Left lung (tissue), 10 donors: ENCODE results near the gene TRIM27. TPM values are rescaled to one million over a fixed set of nuclear protein-coding genes. Genes with fewer than 3 reads are reported as not detected.

Experiments used
- ATAC-seq: fragments of 200-7000 bp; cut with Tn5 transposase; one replicate; pipeline ENCODE4 v1.9.1; 2020; ENCODE audit warnings: moderate library complexity
- DNase-seq, 4 donors: peaks; one replicate each; pipeline ENCODE4 v3.0.0-alpha.2; 2013 to 2020
- H3K27ac ChIP-seq, 2 donors: fragments of 200-600 bp; sonication (generic) in 1 of 2; one replicate each; pipeline versions ENCODE4 v1.5.0 to v1.8.0; 2020 to 2021
- H3K27me3 ChIP-seq, 2 donors: fragments of 200-600 bp; sonication (generic) in 1 of 2; one replicate each; pipeline versions ENCODE4 v1.5.0 to v1.8.0; 2020 to 2021
- H3K36me3 ChIP-seq, 2 donors: fragments of 200-600 bp; sonication (generic) in 1 of 2; one replicate each; pipeline versions ENCODE4 v1.5.0 to v1.8.0; 2020 to 2021
- H3K4me1 ChIP-seq, 2 donors: fragments of 200-600 bp; one replicate each; pipeline ENCODE4 v1.8.0; 2021
- H3K4me3 ChIP-seq, 2 donors: fragments of 200-600 bp; sonication (generic) in 1 of 2; one replicate each; pipeline versions ENCODE4 v1.5.0 to v1.8.0; 2020 to 2021; ENCODE audit warnings: mild to moderate bottlenecking in 1 of 2
- H3K9me3 ChIP-seq, 2 donors: fragments of 200-600 bp; sonication (generic) in 1 of 2; one replicate each; pipeline versions ENCODE4 v1.5.0 to v1.8.0; 2020 to 2021
- intact Hi-C, 2 donors: fragments of 100-400 bp; cut with DNase I; formaldehyde crosslinking; loops; one replicate each; pipeline versions ENCODE4 v1.11.2 to v1.14.2; 2022
- polyA plus RNA-seq, 6 donors: library from polyadenylated mRNA; unstranded; fragments of 120-200 nt; gene quantifications; one replicate each; pipeline ENCODE4 v1.2.1, GENCODE V29; 2013; ENCODE audit not compliant: insufficient read length in 6 of 6
- total RNA-seq, 2 donors: library from RNA; stranded (reverse); fragmentation: NEBNext Ultra II Directional; extraction: Animal tissue kit (Norgen Biotek cat#: 25700); gene quantifications; one replicate each; pipeline ENCODE4 v1.2.1, GENCODE V29; 2021
- TF ChIP-seq, protein P1 (sequence below), 2 donors: fragments of 200-600 bp; sonication (generic) in 1 of 2; IDR thresholded peaks; one replicate each; pipeline versions ENCODE4 v1.5.0 to v1.8.0; 2021; ENCODE audit warnings: antibody characterized with exemption in 2 of 2
- donor health status: DM: no; HTN: yes; CAD: no.
- donor health status: DM: no; HTN: no; CAD: no.

The TRIM27 gene
- total and polyA plus RNA-seq, 8 donors = 42.2 to 96.9 (median 84.2) TPM

GRCh38 chr6:28864326-28864923 lies 59.4 kb downstream of the TRIM27 start:
- intact Hi-C loops = no loop called here
- ATAC-seq (peak; percentile 69), DNase-seq (no peak)
- Histone ChIP-seq H3K4me1 (peaks cover 0 to 9% of the 10 kb centered on the region in 2 donors), H3K27me3 (peaks cover 0 to 3% of the 10 kb centered on the region in 2 donors), H3K4me3 (peak overlapping the region; percentile 62 to 77), H3K27ac (peak overlapping the region; percentile 34 to 67), H3K36me3 (no peaks in the 10 kb centered on the region), H3K9me3 (peaks cover 0 to 6% of the 10 kb centered on the region in 2 donors)
- TF ChIP-seq, protein P1, sequence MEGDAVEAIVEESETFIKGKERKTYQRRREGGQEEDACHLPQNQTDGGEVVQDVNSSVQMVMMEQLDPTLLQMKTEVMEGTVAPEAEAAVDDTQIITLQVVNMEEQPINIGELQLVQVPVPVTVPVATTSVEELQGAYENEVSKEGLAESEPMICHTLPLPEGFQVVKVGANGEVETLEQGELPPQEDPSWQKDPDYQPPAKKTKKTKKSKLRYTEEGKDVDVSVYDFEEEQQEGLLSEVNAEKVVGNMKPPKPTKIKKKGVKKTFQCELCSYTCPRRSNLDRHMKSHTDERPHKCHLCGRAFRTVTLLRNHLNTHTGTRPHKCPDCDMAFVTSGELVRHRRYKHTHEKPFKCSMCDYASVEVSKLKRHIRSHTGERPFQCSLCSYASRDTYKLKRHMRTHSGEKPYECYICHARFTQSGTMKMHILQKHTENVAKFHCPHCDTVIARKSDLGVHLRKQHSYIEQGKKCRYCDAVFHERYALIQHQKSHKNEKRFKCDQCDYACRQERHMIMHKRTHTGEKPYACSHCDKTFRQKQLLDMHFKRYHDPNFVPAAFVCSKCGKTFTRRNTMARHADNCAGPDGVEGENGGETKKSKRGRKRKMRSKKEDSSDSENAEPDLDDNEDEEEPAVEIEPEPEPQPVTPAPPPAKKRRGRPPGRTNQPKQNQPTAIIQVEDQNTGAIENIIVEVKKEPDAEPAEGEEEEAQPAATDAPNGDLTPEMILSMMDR (IDR thresholded peaks at IDR 0.05) = no peak

DNA sequence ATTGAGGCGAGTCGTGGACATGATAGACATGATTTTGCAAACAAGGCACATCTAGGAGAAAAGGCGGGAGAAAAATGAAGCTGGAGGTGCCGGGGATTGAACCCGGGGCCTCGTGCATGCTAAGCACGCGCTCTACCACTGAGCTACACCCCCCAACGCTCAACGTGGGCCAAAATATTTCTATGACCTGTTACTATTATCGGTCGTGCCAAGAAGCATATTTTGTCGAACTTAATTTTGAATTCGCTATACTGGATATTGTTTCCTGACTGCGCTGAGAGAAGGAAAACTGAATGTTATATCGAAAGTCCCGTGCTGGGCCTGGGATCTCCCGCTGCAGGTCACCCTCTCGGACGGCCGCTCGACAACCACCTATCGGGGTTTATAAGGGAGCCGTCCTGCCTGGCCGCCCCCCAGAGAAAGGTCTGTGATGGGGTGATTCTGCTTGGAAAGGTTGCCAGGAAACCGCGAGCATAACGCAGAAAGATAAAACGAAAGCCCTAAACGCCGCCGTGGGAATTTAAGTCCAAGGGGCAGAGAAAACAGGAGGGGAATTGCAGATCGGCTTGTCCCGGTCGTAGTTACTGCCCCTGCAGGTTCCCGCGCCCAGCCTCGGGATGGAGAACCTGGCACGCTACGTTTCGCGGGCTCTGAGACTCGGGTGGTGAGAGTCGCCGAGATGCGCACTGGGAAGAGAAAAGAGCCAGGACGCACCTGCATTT lies 60.0 kb downstream of the TRIM27 start:
- peak; percentile 69 for ATAC-seq
- Histone ChIP-seq H3K4me1 (peaks cover 0 to 9% of the 10 kb centered on the region in 2 donors), H3K27ac (peak overlapping the region; percentile 34 to 67), H3K36me3 (no peaks in the 10 kb centered on the region), H3K9me3 (peaks cover 0 to 6% of the 10 kb centered on the region in 2 donors), H3K4me3 (peak overlapping the region; percentile 62 to 77), H3K27me3 (peaks cover 0 to 3% of the 10 kb centered on the region in 2 donors)
- TF ChIP-seq, protein P1 (IDR thresholded peaks at IDR 0.05) = no peak
- intact Hi-C loops = no loop called here
- DNase-seq = peak; percentile 74 to 89 (median 85)

- no peak for ATAC-seq
- intact Hi-C loops = no loop called here
Measured at GRCh38 chr6:28862077-28862476, 61.7 kb downstream of the TRIM27 start.

GRCh38 chr6:28861339-28861738 lies 62.4 kb downstream of the TRIM27 start:
- H3K9me3 ChIP-seq = peaks cover 0 to 6% of the 10 kb centered on the region in 2 donors
- intact Hi-C loops = no loop called here
- no peak overlapping the region for H3K27ac ChIP-seq
- peaks cover 0 to 4% of the 10 kb centered on the region in 2 donors for H3K4me1 ChIP-seq
- peaks cover 0 to 9% of the 10 kb centered on the region in 2 donors for H3K27me3 ChIP-seq
- no peak overlapping the region for H3K4me3 ChIP-seq
- ATAC-seq (no peak), DNase-seq (no peak)
- TF ChIP-seq, protein P1 (IDR thresholded peaks at IDR 0.05) = no peak
- H3K36me3 ChIP-seq = no peaks in the 10 kb centered on the region

More at GRCh38 chr6:28862077-28862476, 61.7 kb downstream of the TRIM27 start:
- Histone ChIP-seq H3K4me1 (peaks cover 0 to 8% of the 10 kb centered on the region in 2 donors), H3K27me3 (peaks cover 0 to 9% of the 10 kb centered on the region in 2 donors), H3K4me3 (no peak overlapping the region), H3K27ac (no peak overlapping the region), H3K9me3 (peaks cover 0 to 6% of the 10 kb centered on the region in 2 donors), H3K36me3 (no peaks in the 10 kb centered on the region)
- TF ChIP-seq, protein P1 (IDR thresholded peaks at IDR 0.05) = no peak
- DNase-seq = no peak

DNA sequence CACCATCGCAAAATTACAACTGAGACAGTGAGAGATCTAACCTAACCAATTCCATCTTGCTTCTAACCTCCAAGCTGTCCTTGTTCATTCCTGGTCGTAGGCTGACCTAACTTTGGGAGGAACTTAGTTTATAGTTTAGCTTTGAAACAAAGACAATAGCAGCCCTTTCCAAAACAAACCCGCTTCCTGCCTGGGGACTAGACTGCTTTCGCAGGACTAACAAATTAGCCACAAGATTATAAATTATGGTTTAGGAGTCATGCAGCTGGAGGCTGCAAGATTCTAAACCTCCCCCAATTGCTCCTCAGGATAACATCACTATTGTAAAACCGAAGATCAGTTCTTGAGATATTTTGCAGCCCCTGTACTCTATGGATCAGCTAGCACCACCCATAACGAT lies 63.2 kb downstream of the TRIM27 start:
- peaks cover 0 to 7% of the 10 kb centered on the region in 2 donors for H3K9me3 ChIP-seq
- ATAC-seq (no peak), DNase-seq (no peak)
- H3K36me3 ChIP-seq = no peaks in the 10 kb centered on the region
- peaks cover 0 to 9% of the 10 kb centered on the region in 2 donors for H3K27me3 ChIP-seq
- intact Hi-C loops = no loop called here
- no peak overlapping the region for H3K27ac ChIP-seq
- peaks cover 0 to 4% of the 10 kb centered on the region in 2 donors for H3K4me1 ChIP-seq
- no peak overlapping the region for H3K4me3 ChIP-seq
- TF ChIP-seq, protein P1 (IDR thresholded peaks at IDR 0.05) = no peak
